LNCaP clone FGC (cell line): ENCODE measurements around the gene AP3B2.

Experiments
- DNase-seq: peaks from one replicate; pipeline ENCODE4 v3.0.0-alpha.2; 2011; ENCODE audit warnings: low read depth
- H3K4me3 ChIP-seq: 2 replicates; pipeline ENCODE4 v1.5.1; 2011; ENCODE audit warnings: mild to moderate bottlenecking, low read depth, low read length, control low read depth
- CTCF ChIP-seq: IDR thresholded peaks from 2 replicates; pipeline ENCODE4 v1.5.1; 2012; ENCODE audit warnings: mild to moderate bottlenecking; ENCODE audit not compliant: control insufficient read depth, insufficient read depth; ENCODE audit errors: extremely low read depth

AP3B2 gene

GRCh38 chr15:82680200-82681102, 29.2 kb downstream of the AP3B2 start:
- peak overlapping the region; percentile 81 for H3K4me3 ChIP-seq
- peak; percentile 56 for DNase-seq
- TF ChIP-seq CTCF = peak; percentile 48

DNA sequence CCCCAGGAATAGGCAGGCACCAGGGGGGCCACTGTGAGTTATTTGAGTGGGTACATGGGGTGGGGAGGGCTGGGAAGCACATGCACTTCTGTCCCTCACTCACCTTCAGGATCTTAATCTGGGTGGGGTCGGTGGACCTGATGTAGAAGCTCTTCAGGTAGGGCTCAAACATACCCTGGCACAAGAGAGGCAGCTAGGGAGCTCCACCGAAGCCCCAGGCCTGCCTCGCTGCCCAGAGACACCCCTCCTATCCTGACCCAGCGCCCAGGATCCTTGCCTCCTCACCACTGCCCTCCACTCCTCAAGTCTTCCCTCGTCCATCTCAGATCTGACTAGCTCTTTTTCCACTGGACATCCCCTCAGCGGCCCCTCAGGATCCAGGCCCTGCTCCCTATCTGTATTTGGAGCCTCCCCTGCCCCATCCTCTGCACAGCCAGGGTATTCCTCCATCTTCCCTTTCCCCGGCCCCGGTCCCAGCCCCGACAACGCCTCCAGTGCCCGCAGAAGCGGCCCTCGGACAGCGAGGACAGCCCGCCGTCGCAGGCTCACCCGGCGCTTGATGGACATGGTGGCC, 30.0 kb downstream of the AP3B2 start:
- DNase-seq = no peak
- peak overlapping the region; percentile 81 for H3K4me3 ChIP-seq
- TF ChIP-seq CTCF = no peak

DNA sequence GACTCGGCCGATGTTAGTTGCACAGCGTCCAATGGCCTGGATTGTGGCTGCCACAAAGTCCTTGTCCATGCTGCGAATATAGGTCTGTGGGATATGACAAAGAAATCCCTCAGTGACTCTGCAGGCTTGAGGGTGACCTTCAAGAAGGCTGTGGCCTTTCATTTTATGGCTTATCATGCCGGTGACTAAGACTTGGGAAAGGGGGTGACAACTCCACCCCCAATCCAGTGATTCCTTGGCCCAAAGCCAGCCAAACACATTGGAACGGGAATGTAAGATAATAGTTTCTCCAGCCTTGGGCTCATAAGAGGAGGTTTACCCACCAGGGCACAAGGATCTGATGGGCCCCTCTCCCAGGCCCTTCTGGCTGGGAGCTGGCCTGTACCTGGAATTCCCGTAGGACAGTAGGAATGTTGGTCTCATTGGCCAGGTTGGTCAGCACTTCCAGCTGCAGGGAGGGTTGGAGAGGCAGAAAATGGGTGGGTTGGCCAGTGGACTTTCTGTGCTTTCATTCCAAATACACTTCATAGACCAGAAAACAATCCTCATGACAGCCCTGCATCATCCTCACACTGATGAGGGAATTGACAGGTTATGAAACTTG, 31.9 kb downstream of the AP3B2 start:
- no peak overlapping the region for H3K4me3 ChIP-seq
- no peak for DNase-seq
- TF ChIP-seq CTCF = no peak

GRCh38 chr15:82674873-82675272, 34.8 kb downstream of the AP3B2 start:
- H3K4me3 ChIP-seq = no peak overlapping the region
- DNase-seq = no peak
- TF ChIP-seq CTCF = no peak

DNA sequence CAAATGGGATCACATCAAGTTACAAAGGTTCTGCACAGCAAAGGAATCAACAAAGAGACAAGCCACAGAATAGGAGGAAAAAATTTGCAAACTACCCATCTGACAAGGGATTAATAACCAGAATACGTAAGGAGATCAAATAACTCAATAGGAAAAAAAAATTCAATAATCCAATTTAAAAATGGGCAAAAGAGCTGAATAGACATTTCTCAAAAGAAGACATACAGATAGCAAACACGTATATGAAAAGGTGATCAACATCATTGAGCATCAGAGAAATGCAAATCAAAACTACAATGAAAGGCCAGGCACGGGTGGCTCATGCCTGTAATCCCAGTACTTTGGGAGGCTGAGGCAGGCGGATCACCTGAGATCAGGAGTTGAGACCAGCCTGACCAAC, 39.0 kb downstream of the AP3B2 start:
- no peak for DNase-seq
- no peak for TF ChIP-seq CTCF
- no peak overlapping the region for H3K4me3 ChIP-seq

DNA sequence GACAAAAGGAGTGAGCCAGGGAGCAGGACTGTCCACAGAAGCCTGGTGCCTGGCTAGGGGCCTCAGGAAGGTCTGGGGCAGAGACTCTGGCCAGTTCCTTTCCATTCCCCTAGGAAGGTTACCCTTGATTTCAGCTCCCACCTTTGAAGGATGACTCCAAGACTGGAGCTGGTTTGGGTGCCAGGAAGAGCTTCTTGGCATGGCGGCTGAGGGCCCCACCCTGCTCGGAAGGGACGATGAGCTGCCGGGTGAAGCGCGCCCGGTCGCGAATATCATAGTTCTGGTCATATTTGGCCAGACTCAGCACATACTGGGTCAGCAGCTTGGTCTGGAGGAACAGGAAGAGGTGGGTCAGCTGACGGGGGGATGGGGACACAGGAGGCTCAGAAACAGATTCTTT, 43.1 kb downstream of the AP3B2 start:
- no peak for TF ChIP-seq CTCF
- DNase-seq = no peak
- no peak overlapping the region for H3K4me3 ChIP-seq

DNA sequence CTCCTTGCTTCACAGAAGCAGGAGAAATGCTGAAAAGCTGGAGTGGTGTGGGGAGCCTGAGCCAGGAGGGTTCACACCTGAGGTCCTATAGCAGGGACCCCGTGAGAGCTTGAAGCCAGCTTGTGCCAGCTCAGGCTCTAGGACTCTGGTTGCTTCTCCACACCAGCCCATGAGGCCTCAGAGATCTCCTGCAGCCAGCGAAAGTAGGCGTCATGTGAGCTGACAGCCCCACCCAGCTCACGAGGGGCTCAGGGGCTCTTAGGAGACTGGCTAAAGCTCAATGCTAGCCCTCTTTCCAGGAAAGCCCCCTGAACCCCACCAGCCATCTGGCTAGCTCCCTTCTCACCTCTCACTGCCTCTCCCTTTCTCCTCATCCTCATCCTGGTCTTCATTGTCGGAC, 45.7 kb downstream of the AP3B2 start:
- DNase-seq = no peak
- no peak overlapping the region for H3K4me3 ChIP-seq
- TF ChIP-seq CTCF = no peak
